Coronary artery (tissue), 2 donors: ENCODE results near the gene CUX1.

Experiments
- DNase-seq: peaks from one replicate; pipeline ENCODE4 v3.0.0-alpha.2; 2017; ENCODE audit warnings: low spot score
- H3K27ac ChIP-seq, 2 donors: fragments of 200-600 bp; sonication (generic); one replicate each; pipeline ENCODE4 v1.5.1; 2016 to 2019
- H3K4me3 ChIP-seq: fragments of 200-600 bp; sonication (generic); 2 replicates; pipeline ENCODE4 v1.5.1; 2016; ENCODE audit warnings: mild to moderate bottlenecking, moderate library complexity
- CTCF ChIP-seq: fragments of 200-600 bp; sonication (generic); IDR thresholded peaks from one replicate; pipeline ENCODE4 v1.5.1; 2019; ENCODE audit warnings: antibody characterized with exemption

CUX1 gene

GRCh38 chr7:102211590-102212550 is 394.4 kb downstream of the CUX1 start:
- no peak for DNase-seq
- H3K4me3 ChIP-seq: no peak overlapping the region
- no peak overlapping the region for H3K27ac ChIP-seq
- TF ChIP-seq CTCF: no peak

- DNase-seq: no peak
- Histone ChIP-seq H3K27ac (no peak overlapping the region), H3K4me3 (no peak overlapping the region)
- no peak for TF ChIP-seq CTCF
Observed at GRCh38 chr7:102214477-102215072, 397.1 kb downstream of the CUX1 start.

- DNase-seq: no peak
- Histone ChIP-seq H3K4me3 (no peak overlapping the region), H3K27ac (no peak overlapping the region)
- TF ChIP-seq CTCF: no peak
Observed at GRCh38 chr7:102215256-102215655, 397.8 kb downstream of the CUX1 start.

- no peak for TF ChIP-seq CTCF
- no peak for DNase-seq
- no peak overlapping the region for H3K4me3 ChIP-seq
- H3K27ac ChIP-seq: no peak overlapping the region
Observed at GRCh38 chr7:102215711-102216110, 398.3 kb downstream of the CUX1 start.

GRCh38 chr7:102216573-102217314 is 399.3 kb downstream of the CUX1 start:
- no peak for DNase-seq
- TF ChIP-seq CTCF: no peak
- Histone ChIP-seq H3K27ac (no peak overlapping the region), H3K4me3 (no peak overlapping the region)

GRCh38 chr7:102220229-102220850 is 402.9 kb downstream of the CUX1 start:
- Histone ChIP-seq H3K4me3 (no peak overlapping the region), H3K27ac (no peak overlapping the region)
- DNase-seq: no peak
- TF ChIP-seq CTCF: no peak
